ENCODE measurements around the gene NME3. TPM values are rescaled to one million over a fixed set of nuclear protein-coding genes. Genes with fewer than 3 reads are reported as not detected.

NME3 gene
- total RNA-seq, 4 donors from 2014 or later = 49.9 to 106 (median 87.2) TPM

- no peak overlapping the region for H3K4me3 ChIP-seq
- no peak for TF ChIP-seq POLR2AphosphoS5 (IDR thresholded peaks at IDR 0.05)
- no peak for TF ChIP-seq POLR2A (IDR thresholded peaks at IDR 0.05)
- TF ChIP-seq CTCF (IDR thresholded peaks at IDR 0.05) = no peak
- TF ChIP-seq EP300 (IDR thresholded peaks at IDR 0.05) = no peak
- peaks cover 0 to 23% of the 10 kb centered on the region in 2 donors for H3K36me3 ChIP-seq
- H3K9me3 ChIP-seq = no peaks in the 10 kb centered on the region
- WGBS, 2 donors (ENCODE audit: low coverage in 1 of 2) = 80% methylated on average over 8 of the region's 9 CpGs; no CpG with 5 or more reads in 1 of the 2 donors
- ATAC-seq = no peak
- H3K27me3 ChIP-seq = no peaks in the 10 kb centered on the region
- H3K4me1 ChIP-seq = peaks cover 0 to 53% (median 9%) of the 10 kb centered on the region in 3 donors
- H3K27ac ChIP-seq = peak overlapping the region in 2 of 4 donors; percentile 58 to 71
Measured at GRCh38 chr16:1721372-1721771, 50.0 kb downstream of the NME3 start.

Small RNAs within 50 kb of the gene (small RNA-seq; reads per million reads assigned to genes)
- 0 to 0.55 (median 0.18) reads per million in 4 donors for gene MIR3177

Other genes starting within 250 kb of the NME3 start
- gene TMEM204, start 237.9 kb downstream of the NME3 start, total RNA-seq = 10 to 100 TPM; 28.6 to 48.2 (median 36.6) TPM
- 10 to 100 TPM; 18.6 to 36.3 (median 27.2) TPM for gene IFT140, start 159.5 kb downstream of the NME3 start, total RNA-seq
- 10 to 100 TPM in 2 of 4 donors, 1 to 10 TPM in 2; 9.0 to 15.1 (median 11.3) TPM for gene CRAMP1, start 159.2 kb downstream of the NME3 start, total RNA-seq
- gene JPT2, start 93.3 kb downstream of the NME3 start, total RNA-seq = 10 to 100 TPM; 21.4 to 49.9 (median 31.6) TPM
- 10 to 100 TPM; 12.0 to 66.8 (median 33.1) TPM for gene MAPK8IP3, start 65.3 kb downstream of the NME3 start, total RNA-seq
- 10 to 100 TPM in 1 of 4 donors, 1 to 10 TPM in 3; 4.6 to 20.4 (median 7.7) TPM for gene EME2, start 1.3 kb upstream of the NME3 start, total RNA-seq
- gene MRPS34, start 1.6 kb upstream of the NME3 start, total RNA-seq = 10 to 100 TPM; 44.4 to 72.8 (median 61.3) TPM
- 10 to 100 TPM; 52.4 to 81.1 (median 75.4) TPM for gene SPSB3, start 11.0 kb upstream of the NME3 start, total RNA-seq
- 10 to 100 TPM; 64.4 to 92.2 (median 80.6) TPM for gene NUBP2, start 11.4 kb upstream of the NME3 start, total RNA-seq
- 1 to 10 TPM in 1 of 4 donors, under 1 TPM in 2, not detected in 1; 0.47 to 1.1 (median 0.67) TPM for gene IGFALS, start 22.2 kb upstream of the NME3 start, total RNA-seq
- 100 to 1,000 TPM; 124 to 245 (median 175) TPM for gene HAGH, start 55.3 kb upstream of the NME3 start, total RNA-seq
- gene FAHD1, start 55.7 kb upstream of the NME3 start, total RNA-seq = 10 to 100 TPM; 22.9 to 44.0 (median 30.2) TPM
- gene MEIOB, start 100.6 kb upstream of the NME3 start, total RNA-seq = not detected
- not detected for gene HS3ST6, start 146.9 kb upstream of the NME3 start, total RNA-seq
- gene MSRB1, start 171.7 kb upstream of the NME3 start, total RNA-seq = 10 to 100 TPM; 23.8 to 53.7 (median 44.8) TPM
- gene RPL3L, start 183.1 kb upstream of the NME3 start, total RNA-seq = not detected
- gene NDUFB10, start 188.0 kb upstream of the NME3 start, total RNA-seq = 100 to 1,000 TPM; 214 to 400 (median 243) TPM
- 1,000 to 10,000 TPM in 3 of 4 donors, 100 to 1,000 TPM in 1; 899 to 1,585 (median 1,295) TPM for gene RPS2, start 193.3 kb upstream of the NME3 start, total RNA-seq
- gene RNF151, start 195.3 kb upstream of the NME3 start, total RNA-seq = not detected
- 10 to 100 TPM; 26.7 to 38.6 (median 33.2) TPM for gene TBL3, start 200.5 kb upstream of the NME3 start, total RNA-seq
- gene NOXO1, start 209.9 kb upstream of the NME3 start, total RNA-seq = 1 to 10 TPM in 2 of 4 donors, not detected in 2; 1.0 to 1.1 TPM
- 10 to 100 TPM; 12.8 to 45.6 (median 25.1) TPM for gene GFER, start 212.7 kb upstream of the NME3 start, total RNA-seq
- 1 to 10 TPM in 3 of 4 donors, not detected in 1; 1.2 to 5.1 (median 3.1) TPM for gene SYNGR3, start 218.4 kb upstream of the NME3 start, total RNA-seq
- gene ZNF598, start 238.3 kb upstream of the NME3 start, total RNA-seq = 10 to 100 TPM; 28.5 to 43.0 (median 34.6) TPM
- gene NPW, start 248.2 kb upstream of the NME3 start, total RNA-seq = not detected